T-helper 1 cell (primary cell): ENCODE results near the gene ZSCAN5A.
"Not testable (repeated sequence)": the region's sequence is repeated elsewhere in the genome, so short reads cannot be mapped to it uniquely, and the experiment has no call there.

Experiments
- DNase-seq, 5 donors: peaks; one replicate each; pipeline ENCODE4 v3.0.0-alpha.2; 2012 to 2020

ZSCAN5A gene

GRCh38 chr19:56314018-56314380, 640 bp downstream of the ZSCAN5A start:
- no peak for DNase-seq

GRCh38 chr19:56312787-56313657, 1.6 kb downstream of the ZSCAN5A start:
- peak in 1 of 5 donors; percentile 7 for DNase-seq

- DNase-seq = no peak
Observed at GRCh38 chr19:56312342-56312741, 2.3 kb downstream of the ZSCAN5A start.

GRCh38 chr19:56310462-56310861, 4.2 kb downstream of the ZSCAN5A start:
- DNase-seq = no peak

GRCh38 chr19:56309511-56310185, 5.0 kb downstream of the ZSCAN5A start:
- peak in 4 of 5 donors; percentile 30 to 51 (median 36) for DNase-seq

GRCh38 chr19:56308792-56309191, 5.8 kb downstream of the ZSCAN5A start:
- no peak for DNase-seq

GRCh38 chr19:56307062-56307461, 7.6 kb downstream of the ZSCAN5A start:
- DNase-seq = not testable (repeated sequence)

- DNase-seq = no peak
Observed at GRCh38 chr19:56306016-56306415, 8.6 kb downstream of the ZSCAN5A start.

- DNase-seq = no peak
Observed at GRCh38 chr19:56304243-56304642, 10.4 kb downstream of the ZSCAN5A start.

GRCh38 chr19:56301886-56302620, 12.6 kb downstream of the ZSCAN5A start:
- no peak for DNase-seq

GRCh38 chr19:56301155-56301554, 13.5 kb downstream of the ZSCAN5A start:
- DNase-seq = no peak

- DNase-seq = no peak
Observed at GRCh38 chr19:56299688-56300087, 15.0 kb downstream of the ZSCAN5A start.

- DNase-seq = no peak
Observed at GRCh38 chr19:56297010-56297409, 17.6 kb downstream of the ZSCAN5A start.

- DNase-seq = no peak
Observed at GRCh38 chr19:56295531-56296455, 18.8 kb downstream of the ZSCAN5A start.

GRCh38 chr19:56294549-56294948, 20.1 kb downstream of the ZSCAN5A start:
- no peak for DNase-seq

- DNase-seq = no peak
Observed at GRCh38 chr19:56291867-56292266, 22.8 kb downstream of the ZSCAN5A start.

GRCh38 chr19:56290104-56290503, 24.5 kb downstream of the ZSCAN5A start:
- no peak for DNase-seq

- no peak for DNase-seq
Observed at GRCh38 chr19:56284746-56285145, 29.9 kb downstream of the ZSCAN5A start.

GRCh38 chr19:56282809-56283208, 31.8 kb downstream of the ZSCAN5A start:
- DNase-seq = no peak

- DNase-seq = no peak
Observed at GRCh38 chr19:56273563-56274117, 41.0 kb downstream of the ZSCAN5A start.

GRCh38 chr19:56272161-56272798, 42.4 kb downstream of the ZSCAN5A start, which contains the start of gene EDDM13:
Gene EDDM13 (plus strand): TSS chr19:56272748. CDS start chr19:56272835, 87 bp downstream.
- DNase-seq = no peak
